H9 (cell line): ENCODE results near the gene ADA. TPM values are rescaled to one million over a fixed set of nuclear protein-coding genes. Genes with fewer than 3 reads are reported as not detected.
A peak's percentile ranks its signal among the peaks of the same experiment; 100 is the strongest.

ENCODE experiments used
- DNase-seq: peaks from one replicate; pipeline ENCODE4 v3.0.0-alpha.2; 2017
- H2AFZ ChIP-seq: one replicate; pipeline ENCODE4 v1.6.1; 2013; ENCODE audit warnings: mild to moderate bottlenecking, low read length, control low read depth, moderate library complexity
- H2AK5ac ChIP-seq: 2 replicates; pipeline ENCODE4 v1.6.1; 2013; ENCODE audit warnings: low read length, control low read depth, mixed read lengths; ENCODE audit not compliant: insufficient read length
- H2BK120ac ChIP-seq: one replicate; pipeline ENCODE4 v1.6.1; 2013; ENCODE audit warnings: low read depth, mild to moderate bottlenecking, low read length, control low read depth, inconsistent platforms; ENCODE audit not compliant: poor library complexity, severe bottlenecking
- H2BK12ac ChIP-seq: 2 replicates; pipeline ENCODE4 v1.6.1; 2013; ENCODE audit warnings: low read length, control low read depth, mixed read lengths, low read depth; ENCODE audit not compliant: insufficient read length
- H2BK15ac ChIP-seq: 2 replicates; pipeline ENCODE4 v1.6.1; 2013; ENCODE audit warnings: low read depth, low read length, control low read depth
- H2BK20ac ChIP-seq: one replicate; pipeline ENCODE4 v1.6.1; 2013; ENCODE audit warnings: low read depth, mild to moderate bottlenecking, low read length, control low read depth, inconsistent platforms; ENCODE audit not compliant: poor library complexity, severe bottlenecking
- H2BK5ac ChIP-seq: 2 replicates; pipeline ENCODE4 v1.6.1; 2013; ENCODE audit warnings: low read length, control low read depth, mixed read lengths; ENCODE audit not compliant: insufficient read length
- H3K14ac ChIP-seq: 2 replicates; pipeline ENCODE4 v1.6.1; 2013; ENCODE audit warnings: low read length, control low read depth; ENCODE audit not compliant: insufficient read depth
- H3K18ac ChIP-seq: 2 replicates; pipeline ENCODE4 v1.6.1; 2013; ENCODE audit warnings: low read depth, mild to moderate bottlenecking, mixed read lengths, low read length, control low read depth; ENCODE audit not compliant: insufficient read length
- H3K23ac ChIP-seq: 2 replicates; pipeline ENCODE4 v1.6.1; 2013; ENCODE audit warnings: low read length, control low read depth, mixed read lengths, low read depth; ENCODE audit not compliant: insufficient read length
- H3K23me2 ChIP-seq: 2 replicates; pipeline ENCODE4 v1.6.1; 2013; ENCODE audit warnings: low read depth, mild to moderate bottlenecking, mixed read lengths, low read length, control low read depth; ENCODE audit not compliant: insufficient read length, poor library complexity, severe bottlenecking
- H3K27ac ChIP-seq: 2 replicates; pipeline ENCODE4 v1.5.1; 2013; ENCODE audit warnings: low read length, control low read depth, mixed read lengths, low read depth; ENCODE audit not compliant: insufficient read length
- H3K27me3 ChIP-seq: 2 replicates; pipeline ENCODE4 v1.6.1; 2013; ENCODE audit warnings: low read length, control low read depth, inconsistent platforms; ENCODE audit not compliant: insufficient read depth
- H3K4ac ChIP-seq: 2 replicates; pipeline ENCODE4 v1.6.1; 2013; ENCODE audit warnings: low read depth, mild to moderate bottlenecking, control low read depth, inconsistent platforms, low read length, moderate library complexity
- H3K4me1 ChIP-seq: 2 replicates; pipeline ENCODE4 v1.6.1; 2013; ENCODE audit warnings: low read length, control low read depth, inconsistent platforms; ENCODE audit not compliant: insufficient read depth
- H3K4me2 ChIP-seq: 2 replicates; pipeline ENCODE4 v1.6.1; 2013; ENCODE audit warnings: low read length, control low read depth, mixed read lengths; ENCODE audit not compliant: insufficient read length, insufficient read depth
- H3K56ac ChIP-seq: 2 replicates; pipeline ENCODE4 v1.6.1; 2013; ENCODE audit warnings: low read depth, mild to moderate bottlenecking, mixed read lengths, low read length, control low read depth; ENCODE audit not compliant: insufficient read length
- H3K79me1 ChIP-seq: 2 replicates; pipeline ENCODE4 v1.6.1; 2013; ENCODE audit warnings: low read depth, mild to moderate bottlenecking, moderate library complexity, low read length, control low read depth, inconsistent platforms; ENCODE audit not compliant: insufficient read depth, poor library complexity, severe bottlenecking
- H3K79me2 ChIP-seq: 2 replicates; pipeline ENCODE4 v1.6.1; 2013; ENCODE audit warnings: low read length, control low read depth, inconsistent platforms; ENCODE audit not compliant: insufficient read depth
- H3K9ac ChIP-seq: 2 replicates; pipeline ENCODE4 v1.6.1; 2013; ENCODE audit warnings: low read length, control low read depth, mixed read lengths; ENCODE audit not compliant: insufficient read length; ENCODE audit errors: extremely low read depth
- H3K9me3 ChIP-seq: one replicate; pipeline ENCODE4 v1.6.1; 2013; ENCODE audit warnings: low read depth, low read length, inconsistent platforms; ENCODE audit not compliant: control insufficient read depth
- H3T11ph ChIP-seq: one replicate; pipeline ENCODE4 v1.6.1; 2013; ENCODE audit warnings: mild to moderate bottlenecking, low read length, control low read depth, inconsistent platforms
- H4K20me1 ChIP-seq: one replicate; pipeline ENCODE4 v1.6.1; 2013; ENCODE audit not compliant: control insufficient read depth, insufficient read length, insufficient read depth
- H4K5ac ChIP-seq: 2 replicates; pipeline ENCODE4 v1.6.1; 2013; ENCODE audit warnings: low read depth, mild to moderate bottlenecking, mixed read lengths, low read length, control low read depth; ENCODE audit not compliant: insufficient read length
- H4K8ac ChIP-seq: replicated peaks from 2 replicates; pipeline ENCODE4 v1.6.1; 2013; ENCODE audit warnings: low read length, control low read depth, mixed read lengths, low read depth; ENCODE audit not compliant: insufficient read length
- H4K91ac ChIP-seq: 2 replicates; pipeline ENCODE4 v1.6.1; 2013; ENCODE audit warnings: low read depth, mild to moderate bottlenecking, moderate library complexity, mixed read lengths, low read length, control low read depth; ENCODE audit not compliant: insufficient read length
- H3K27ac Mint-ChIP-seq, 3 experiments: 2 replicates in 2 of 3; 3 replicates in 1 of 3; pipeline ENCODE4 v1.8.0; 2020 to 2021; ENCODE audit warnings: mixed read lengths in 3 of 3, mild to moderate bottlenecking in 1 of 3, moderate library complexity in 1 of 3
- H3K27me3 Mint-ChIP-seq: 2 replicates; pipeline ENCODE4 v1.8.0; 2021; ENCODE audit warnings: low read depth, mild to moderate bottlenecking, moderate library complexity, mixed read lengths
- H3K36me3 Mint-ChIP-seq, 3 experiments: 2 replicates in 2 of 3; 3 replicates in 1 of 3; pipeline ENCODE4 v1.8.0; 2020 to 2021; ENCODE audit warnings: low read depth in 3 of 3, mixed read lengths in 3 of 3; ENCODE audit not compliant: insufficient read depth in 1 of 3
- H3K4me1 Mint-ChIP-seq, 2 experiments: 2 replicates each; pipeline ENCODE4 v1.8.0; 2020; ENCODE audit warnings: mixed read lengths in 2 of 2
- H3K4me3 Mint-ChIP-seq, 2 experiments: 2 replicates in 1 of 2; 3 replicates in 1 of 2; pipeline ENCODE4 v1.8.0; 2020 to 2021; ENCODE audit warnings: mild to moderate bottlenecking in 2 of 2, mixed read lengths in 2 of 2, moderate library complexity in 1 of 2
- H3K9me3 Mint-ChIP-seq, 2 experiments: 2 replicates in 1 of 2; 3 replicates in 1 of 2; pipeline ENCODE4 v1.8.0; 2020; ENCODE audit warnings: mild to moderate bottlenecking in 2 of 2, mixed read lengths in 2 of 2, moderate library complexity in 1 of 2
- total RNA-seq: library from RNA; stranded (reverse); gene quantifications from 2 replicates; pipeline ENCODE4 v1.2.1, GENCODE V29; 2021
- TF ChIP-seq, protein P1 (sequence below): fragments of 200-600 bp; sonication (generic); conservative IDR thresholded peaks from 3 replicates; pipeline ENCODE4 v1.8.0; 2021; ENCODE audit warnings: antibody characterized with exemption, mild to moderate bottlenecking

The ADA gene
- total RNA-seq, 1 experiment from 2014 or later, result 22.0 TPM

DNA sequence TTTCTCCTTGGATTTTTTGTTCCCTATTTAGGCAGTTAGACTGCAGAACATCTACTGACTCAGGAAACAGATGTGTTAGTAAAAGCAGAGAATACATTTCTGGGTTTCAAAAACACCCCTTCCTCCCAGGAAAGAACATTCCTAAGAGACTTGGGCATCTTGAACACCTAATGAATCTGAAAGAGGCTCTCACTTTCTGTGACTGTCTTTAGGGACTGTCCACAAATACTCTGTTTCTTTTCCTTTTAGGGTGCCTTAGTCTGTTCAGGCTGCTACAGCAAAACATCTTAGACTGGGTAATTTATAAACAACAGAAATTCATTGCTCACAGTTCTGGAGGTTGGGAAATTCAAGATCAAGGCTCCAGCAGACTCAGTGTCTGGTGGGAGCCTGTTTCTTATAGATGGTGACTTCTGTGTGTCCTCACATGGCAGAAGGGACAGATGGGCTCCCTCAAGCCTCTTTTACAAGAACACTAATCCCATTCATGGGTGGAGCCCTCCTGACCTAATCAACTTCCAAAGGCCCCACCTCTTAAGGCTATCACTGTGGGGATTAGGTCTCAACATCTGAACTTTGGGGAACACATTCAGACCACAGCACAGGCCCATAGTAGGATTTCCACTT, 44.3 kb upstream of the ADA start:
- Histone ChIP-seq H2AK5ac (no peak overlapping the region), H4K5ac (no peak overlapping the region), H2BK120ac (no peak overlapping the region), H4K8ac (no peak overlapping the region), H2BK5ac (no peak overlapping the region), H3K4me1 (no peaks in the 10 kb centered on the region; the same call in 1 of the 2 replicates), H2BK15ac (no peak overlapping the region), H3K56ac (no peak overlapping the region), H2BK12ac (no peak overlapping the region), H2AFZ (no peak overlapping the region), H3K14ac (no peak overlapping the region), H3K79me2 (no peaks in the 10 kb centered on the region), H4K20me1 (no peaks in the 10 kb centered on the region), H4K91ac (no peak overlapping the region), H3K79me1 (no peaks in the 10 kb centered on the region), H3K27ac (no peak overlapping the region), H3T11ph (no peak overlapping the region), H3K4me2 (no peak overlapping the region), H3K23me2 (no peaks in the 10 kb centered on the region), H3K27me3 (no peaks in the 10 kb centered on the region), H3K23ac (no peak overlapping the region), H3K9ac (no peak overlapping the region), H3K9me3 (no peaks in the 10 kb centered on the region), H2BK20ac (no peak overlapping the region), H3K4ac (no peak overlapping the region), H3K18ac (no peak overlapping the region)
- Mint-ChIP-seq H3K4me1 (peaks cover 18 to 22% of the 10 kb centered on the region in 2 experiments), H3K36me3 (peaks cover 0 to 7% (median 2%) of the 10 kb centered on the region in 3 experiments; a peak in 4 of 7 replicates), H3K4me3 (no peak overlapping the region), H3K27ac (peak overlapping the region in 1 of 3 experiments; percentile 3; a peak in 1 of 7 replicates), H3K9me3 (peaks cover 4 to 11% of the 10 kb centered on the region in 2 experiments; a peak in 3 of 5 replicates), H3K27me3 (peaks cover 5% of the 10 kb centered on the region)
- DNase-seq, result no peak
- TF ChIP-seq, protein P1, sequence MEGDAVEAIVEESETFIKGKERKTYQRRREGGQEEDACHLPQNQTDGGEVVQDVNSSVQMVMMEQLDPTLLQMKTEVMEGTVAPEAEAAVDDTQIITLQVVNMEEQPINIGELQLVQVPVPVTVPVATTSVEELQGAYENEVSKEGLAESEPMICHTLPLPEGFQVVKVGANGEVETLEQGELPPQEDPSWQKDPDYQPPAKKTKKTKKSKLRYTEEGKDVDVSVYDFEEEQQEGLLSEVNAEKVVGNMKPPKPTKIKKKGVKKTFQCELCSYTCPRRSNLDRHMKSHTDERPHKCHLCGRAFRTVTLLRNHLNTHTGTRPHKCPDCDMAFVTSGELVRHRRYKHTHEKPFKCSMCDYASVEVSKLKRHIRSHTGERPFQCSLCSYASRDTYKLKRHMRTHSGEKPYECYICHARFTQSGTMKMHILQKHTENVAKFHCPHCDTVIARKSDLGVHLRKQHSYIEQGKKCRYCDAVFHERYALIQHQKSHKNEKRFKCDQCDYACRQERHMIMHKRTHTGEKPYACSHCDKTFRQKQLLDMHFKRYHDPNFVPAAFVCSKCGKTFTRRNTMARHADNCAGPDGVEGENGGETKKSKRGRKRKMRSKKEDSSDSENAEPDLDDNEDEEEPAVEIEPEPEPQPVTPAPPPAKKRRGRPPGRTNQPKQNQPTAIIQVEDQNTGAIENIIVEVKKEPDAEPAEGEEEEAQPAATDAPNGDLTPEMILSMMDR, result no peak
